HL-60/S4 (cell line): ENCODE data around the gene VWA8.

ENCODE experiments used
- in situ Hi-C: fragments of 300-500 bp; cut with MboI; formaldehyde crosslinking; loops from 2 replicates; pipeline ENCODE4 v1.14.3; 2022; ENCODE audit warnings: low sequenced_read_pairs

The VWA8 gene

GRCh38 chr13:41696163-41697003, 264.5 kb downstream of the VWA8 start:
- in situ Hi-C loops = no loop called here

GRCh38 chr13:41694545-41695301, 266.2 kb downstream of the VWA8 start:
- in situ Hi-C loops = no loop called here

GRCh38 chr13:41693434-41693833, 267.5 kb downstream of the VWA8 start:
- in situ Hi-C loops = no loop called here

- in situ Hi-C loops = no loop called here
Measured at GRCh38 chr13:41691274-41691673, 269.6 kb downstream of the VWA8 start.

GRCh38 chr13:41682766-41683165, 278.1 kb downstream of the VWA8 start:
- in situ Hi-C loops = no loop called here

- in situ Hi-C loops = no loop called here
Measured at GRCh38 chr13:41682001-41682400, 278.9 kb downstream of the VWA8 start.

- in situ Hi-C loops = no loop called here
Measured at GRCh38 chr13:41681587-41681986, 279.3 kb downstream of the VWA8 start.

GRCh38 chr13:41680900-41681299, 280.0 kb downstream of the VWA8 start:
- in situ Hi-C loops = no loop called here

- in situ Hi-C loops = no loop called here
Measured at GRCh38 chr13:41678848-41679247, 282.1 kb downstream of the VWA8 start.

GRCh38 chr13:41678249-41678648, 282.7 kb downstream of the VWA8 start:
- in situ Hi-C loops = no loop called here

- in situ Hi-C loops = no loop called here
Measured at GRCh38 chr13:41675306-41675705, 285.6 kb downstream of the VWA8 start.

GRCh38 chr13:41674246-41674645, 286.7 kb downstream of the VWA8 start:
- in situ Hi-C loops = no loop called here

- in situ Hi-C loops = no loop called here
Measured at GRCh38 chr13:41673640-41674039, 287.3 kb downstream of the VWA8 start.

- in situ Hi-C loops = no loop called here
Measured at GRCh38 chr13:41670873-41671443, 290.0 kb downstream of the VWA8 start.

GRCh38 chr13:41668130-41668757, 292.7 kb downstream of the VWA8 start:
- in situ Hi-C loops = loop anchor here (10.0 kb wide), 1 partner anchor 437 kb away; no protein-coding TSS in a partner anchor

- in situ Hi-C loops = loop anchor here (10.0 kb wide), 1 partner anchor 438 kb away; no protein-coding TSS in a partner anchor
Measured at GRCh38 chr13:41666644-41667043, 294.3 kb downstream of the VWA8 start.

GRCh38 chr13:41660411-41660810, 300.5 kb downstream of the VWA8 start:
- in situ Hi-C loops = loop anchor here (10.0 kb wide), 1 partner anchor 444 kb away; no protein-coding TSS in a partner anchor

GRCh38 chr13:41658057-41658661, 302.8 kb downstream of the VWA8 start:
- in situ Hi-C loops = no loop called here

GRCh38 chr13:41655997-41656396, 304.9 kb downstream of the VWA8 start:
- in situ Hi-C loops = no loop called here

- in situ Hi-C loops = no loop called here
Measured at GRCh38 chr13:41654796-41655195, 306.1 kb downstream of the VWA8 start.
